Esophagus muscularis mucosa (tissue), 4 donors: ENCODE data around the gene SCO2. TPM values are rescaled to one million over a fixed set of nuclear protein-coding genes. Genes with fewer than 3 reads are reported as not detected.

Source experiments
- DNase-seq: peaks from one replicate; pipeline ENCODE4 v3.0.0-alpha.2; 2017; ENCODE audit errors: extremely low spot score
- H3K27ac ChIP-seq, 4 donors: fragments of 200-600 bp; sonication (generic); replicated peaks in 1 of 4; 1 replicate in 3 of 4; 2 replicates in 1 of 4; pipeline ENCODE4 v1.5.1; 2016 to 2019; ENCODE audit warnings: mild to moderate bottlenecking in 1 of 4
- H3K27me3 ChIP-seq, 4 donors: fragments of 200-600 bp; sonication (generic); one replicate each; pipeline versions ENCODE4 v1.5.1 to v1.6.0; 2016 to 2019
- H3K36me3 ChIP-seq, 4 donors: fragments of 200-600 bp; sonication (generic); one replicate each; pipeline ENCODE4 v1.5.1; 2016 to 2019
- H3K4me1 ChIP-seq, 4 donors: fragments of 200-600 bp; sonication (generic); one replicate each; pipeline ENCODE4 v1.5.1; 2016 to 2019
- H3K4me3 ChIP-seq, 4 donors: fragments of 200-600 bp; sonication (generic); 1 replicate in 2 of 4; 2 replicates in 2 of 4; pipeline ENCODE4 v1.5.1; 2016 to 2019; ENCODE audit warnings: mild to moderate bottlenecking in 4 of 4, moderate library complexity in 1 of 4
- H3K9me3 ChIP-seq, 4 donors: fragments of 200-600 bp; sonication (generic); 1 replicate in 3 of 4; 2 replicates in 1 of 4; pipeline ENCODE4 v1.5.1; 2016 to 2019
- CTCF ChIP-seq, 3 experiments: fragments of 200-600 bp in 2 of 3; fragments of 450-650 bp in 1 of 3; sonication (generic) in 2 of 3; IDR thresholded peaks; one replicate each; pipeline ENCODE4 v1.5.1; 2017 to 2019; ENCODE audit warnings: antibody characterized with exemption in 3 of 3, mild to moderate bottlenecking in 2 of 3, moderate library complexity in 1 of 3
- EP300 ChIP-seq: sonication (generic); formaldehyde crosslinking; IDR thresholded peaks from one replicate; pipeline ENCODE4 v1.6.1; 2017; ENCODE audit warnings: antibody characterized with exemption
- POLR2A ChIP-seq: fragments of 450-650 bp; IDR thresholded peaks from one replicate; pipeline ENCODE4 v1.6.1; 2017; ENCODE audit warnings: antibody characterized with exemption, moderate library complexity, mild to moderate bottlenecking, low read depth
- POLR2AphosphoS5 ChIP-seq, 2 donors: sonication (generic); formaldehyde crosslinking; IDR thresholded peaks; one replicate each; pipeline ENCODE4 v1.6.1; 2017; ENCODE audit warnings: antibody characterized with exemption in 2 of 2
- WGBS: methylation state at CpG from one replicate; pipeline ENCODE4 v1.1.5; 2018; 5-methylcytosine and 5-hydroxymethylcytosine counted together
- intact Hi-C: fragments of 100-400 bp; cut with DNase I; formaldehyde crosslinking; loops from one replicate; pipeline ENCODE4 v1.15.1; 2023
- total RNA-seq, 4 donors: library from RNA; depleted of rRNA; stranded (reverse); fragments of >200 nt; gene quantifications; one replicate each; pipeline versions ENCODE4 v1.1.0 to v1.2.1, GENCODE V29; 2016

Gene SCO2
- total RNA-seq, 4 donors from 2014 or later, result 3.1 to 5.1 TPM; not detected in 2

DNA sequence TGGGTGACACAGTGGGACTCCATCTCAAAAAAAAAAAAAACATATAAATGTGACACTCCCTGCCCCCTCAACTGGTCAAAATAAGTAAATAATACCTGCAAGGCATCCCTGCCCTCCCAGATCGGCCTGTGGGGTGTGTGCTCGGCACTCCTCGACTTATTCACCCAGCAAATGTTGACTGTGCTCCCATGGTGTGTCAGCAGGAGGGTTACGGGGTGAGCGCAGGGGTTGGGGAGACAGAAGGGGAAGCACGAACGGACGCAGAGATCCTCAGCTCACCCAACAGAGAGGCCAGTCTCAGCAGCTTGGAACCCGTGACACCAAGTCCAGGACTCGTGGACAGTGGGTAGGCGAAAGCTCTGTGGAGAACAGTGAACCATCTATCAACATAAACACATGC is 45.7 kb downstream of the SCO2 start:
- TF ChIP-seq CTCF (IDR thresholded peaks at IDR 0.05) (no peak), POLR2A (no peak), EP300 (no peak), POLR2AphosphoS5 (IDR thresholded peaks at IDR 0.05) (no peak)
- Histone ChIP-seq H3K27ac (no peak overlapping the region), H3K9me3 (no peaks in the 10 kb centered on the region), H3K27me3 (peaks cover 10 to 64% (median 40%) of the 10 kb centered on the region in 4 donors), H3K36me3 (no peaks in the 10 kb centered on the region), H3K4me3 (no peak overlapping the region), H3K4me1 (peaks cover 8 to 28% (median 23%) of the 10 kb centered on the region in 4 donors)
- DNase-seq, result no peak
- intact Hi-C loops, result loop anchor here (10.0 kb wide), 1 partner anchor 235 kb away; the partner anchor contains the start of gene TUBGCP6
- 79% methylated on average over 11 of the region's 11 CpGs for WGBS

- peaks cover 19 to 42% (median 36%) of the 10 kb centered on the region in 4 donors for H3K4me1 ChIP-seq
- WGBS, result 85% methylated on average over 11 of the region's 12 CpGs
- H3K36me3 ChIP-seq, result no peaks in the 10 kb centered on the region
- no peaks in the 10 kb centered on the region for H3K9me3 ChIP-seq
- H3K27me3 ChIP-seq, result peaks cover 10 to 46% (median 28%) of the 10 kb centered on the region in 4 donors
- DNase-seq, result no peak
- no peak overlapping the region for H3K4me3 ChIP-seq
- intact Hi-C loops, result loop anchor here (10.0 kb wide), 1 partner anchor 233 kb away; the partner anchor contains the start of gene TUBGCP6
- H3K27ac ChIP-seq, result no peak overlapping the region
- TF ChIP-seq POLR2A (no peak), CTCF (IDR thresholded peaks at IDR 0.05) (no peak), EP300 (no peak), POLR2AphosphoS5 (IDR thresholded peaks at IDR 0.05) (no peak)
These were observed 47.5 kb downstream of the SCO2 start for GRCh38 chr22:50477923-50478322.

- H3K36me3 ChIP-seq, result no peaks in the 10 kb centered on the region
- 88% methylated on average over 6 of the region's 7 CpGs for WGBS
- DNase-seq, result no peak
- H3K4me3 ChIP-seq, result no peak overlapping the region
- H3K9me3 ChIP-seq, result no peaks in the 10 kb centered on the region
- H3K4me1 ChIP-seq, result peaks cover 28 to 46% (median 41%) of the 10 kb centered on the region in 4 donors
- no peak overlapping the region for H3K27ac ChIP-seq
- TF ChIP-seq CTCF (IDR thresholded peaks at IDR 0.05) (no peak), POLR2A (no peak), EP300 (no peak), POLR2AphosphoS5 (IDR thresholded peaks at IDR 0.05) (no peak)
- H3K27me3 ChIP-seq, result peaks cover 6 to 35% (median 18%) of the 10 kb centered on the region in 4 donors
- intact Hi-C loops, result loop anchor here (10.0 kb wide), 1 partner anchor 232 kb away; the partner anchor contains the start of gene TUBGCP6
These were observed 48.5 kb downstream of the SCO2 start for GRCh38 chr22:50476868-50477267.

DNA sequence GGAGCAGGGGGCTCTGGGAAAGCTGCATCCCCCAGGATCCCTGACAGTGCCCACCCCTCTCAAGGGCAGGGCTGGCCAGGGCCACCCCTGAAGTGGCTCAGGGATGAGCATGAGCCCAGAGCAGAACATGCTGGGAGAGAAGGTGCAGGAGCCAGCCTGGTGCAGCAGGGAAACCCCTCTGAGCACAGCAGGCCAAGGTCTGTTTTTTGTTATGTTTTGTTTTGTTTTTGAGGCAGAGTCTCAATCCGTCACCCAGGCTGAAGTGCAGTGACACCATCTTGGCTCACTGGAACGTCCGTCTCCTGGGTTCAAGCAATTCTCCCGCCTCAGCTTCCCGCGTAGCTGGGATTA is 49.8 kb downstream of the SCO2 start:
- no peak for DNase-seq
- Histone ChIP-seq H3K9me3 (no peaks in the 10 kb centered on the region), H3K27me3 (peaks cover 0 to 23% (median 5%) of the 10 kb centered on the region in 4 donors), H3K4me1 (peaks cover 37 to 46% (median 42%) of the 10 kb centered on the region in 4 donors), H3K36me3 (no peaks in the 10 kb centered on the region), H3K4me3 (peak overlapping the region; percentile 84 to 98 (median 94)), H3K27ac (peak overlapping the region; percentile 80 to 90 (median 88))
- intact Hi-C loops, result loop anchor here (10.0 kb wide), 1 partner anchor 231 kb away; the partner anchor contains the start of gene TUBGCP6
- 84% methylated on average over 6 of the region's 6 CpGs for whole genome bisulfite sequencing
- no peak for TF ChIP-seq EP300
- no peak for TF ChIP-seq CTCF (IDR thresholded peaks at IDR 0.05)
- no peak for TF ChIP-seq POLR2A
- no peak for TF ChIP-seq POLR2AphosphoS5 (IDR thresholded peaks at IDR 0.05)
